ENCODE results near the gene HEXIM2. TPM values are rescaled to one million over a fixed set of nuclear protein-coding genes. Genes with fewer than 3 reads are reported as not detected.
A peak's percentile ranks its signal among the peaks of the same experiment; 100 is the strongest.

The HEXIM2 gene
- total RNA-seq, 1 experiment from 2014 or later = 13.5 TPM

- CTCF ChIA-PET = interaction anchor here (0.6 to 6.6 kb wide), 25 partner anchors 9 to 181 kb away, joined by 3 to 157 read pairs (median 5); partner anchors contain the start of genes ACBD4, FMNL1, HEXIM1 and HEXIM2
- ATAC-seq (peak; percentile 96), DNase-seq (ENCODE audit: low read depth, low spot score) (peak; percentile 81)
- no peaks in the 10 kb centered on the region for H4K20me1 ChIP-seq (ENCODE audit: insufficient read depth)
- TF ChIP-seq EGR1 (IDR thresholded peaks at IDR 0.05; ENCODE audit: low read depth) (no peak), JUND (IDR thresholded peaks at IDR 0.05) (no peak), ELF1 (IDR thresholded peaks at IDR 0.05; ENCODE audit: borderline replicate concordance, low read depth) (no peak; the same call in 1 of the 2 replicates), YY1 (IDR thresholded peaks at IDR 0.05; ENCODE audit: extremely low read depth, insufficient replicate concordance, low read depth, low read length) (peak; percentile 15), MAX (IDR thresholded peaks at IDR 0.05) (no peak), FOSL1 (IDR thresholded peaks at IDR 0.05; ENCODE audit: low read depth) (no peak), RAD21 (IDR thresholded peaks at IDR 0.05; ENCODE audit: low read depth) (peak; percentile 100), SRF (IDR thresholded peaks at IDR 0.05; ENCODE audit: low read depth) (no peak), CTCF (IDR thresholded peaks at IDR 0.05 in 2 of 3, conservative IDR thresholded peaks at IDR 0.05 in 1 of 3; ENCODE audit: borderline replicate concordance in 1 of 3, insufficient read depth in 1 of 3, low read depth in 2 of 3, low read length in 2 of 3) (peak; percentile 98 to 99 (median 99)), POLR2AphosphoS5 (IDR thresholded peaks at IDR 0.05; ENCODE audit: low read depth, low read length) (peak; percentile 69), POLR2A (IDR thresholded peaks at IDR 0.05; ENCODE audit: borderline replicate concordance, extremely low read depth, insufficient read depth, insufficient read length) (no peak), CEBPB (IDR thresholded peaks at IDR 0.05; ENCODE audit: low read depth) (no peak)
- H3K4me3 ChIP-seq (replicated peaks in 1 of 2; ENCODE audit: low read depth in 1 of 2, low read length in 2 of 2) = no peak overlapping the region
- no peaks in the 10 kb centered on the region for H3K9me3 ChIP-seq (ENCODE audit: control insufficient read depth in 1 of 2, insufficient read depth in 1 of 2, low read depth in 1 of 2, low read length in 2 of 2)
- H3K79me2 ChIP-seq (ENCODE audit: insufficient read depth, low read length) = no peaks in the 10 kb centered on the region
- peaks cover 12 to 31% of the 10 kb centered on the region in 2 experiments; a peak in 3 of 4 replicates for H3K4me1 ChIP-seq (ENCODE audit: control insufficient read depth in 1 of 2, insufficient read depth in 2 of 2, low read length in 2 of 2)
- no peaks in the 10 kb centered on the region for H3K9me2 ChIP-seq (ENCODE audit: insufficient read depth)
- no peaks in the 10 kb centered on the region for H3K36me3 ChIP-seq (ENCODE audit: control insufficient read depth in 1 of 2, insufficient read depth in 2 of 2, low read length in 2 of 2)
- POLR2A ChIA-PET = interaction anchor here (1.0 to 3.7 kb wide), 7 partner anchors 22 to 70 kb away, joined by 3 to 141 read pairs (median 6); partner anchors contain the start of genes ACBD4, HEXIM1 and HEXIM2
- H3K4me2 ChIP-seq (ENCODE audit: low read length) = peak overlapping the region; percentile 63
- intact Hi-C loops (cut with micrococcal nuclease) = loop anchor here (1.0 kb wide), 2 partner anchors 49 to 62 kb away; partner anchors contain the start of genes ACBD4 and HEXIM1
- peak overlapping the region; percentile 53 for H3K27ac ChIP-seq (ENCODE audit: low read depth, low read length)
- no peaks in the 10 kb centered on the region for H3K27me3 ChIP-seq (ENCODE audit: insufficient read depth, low read length)
- peak overlapping the region; percentile 36 for H3K9ac ChIP-seq (ENCODE audit: low read length)
- RAD21 ChIA-PET (ENCODE audit: low non-redundant PET in 1 of 2, low total read pairs in 2 of 2, uncharacterized antibody in 2 of 2, unreplicated experiment in 2 of 2) = interaction anchor here (0.6 to 2.9 kb wide), 12 partner anchors 24 to 64 kb away, joined by 3 to 25 read pairs (median 8); partner anchors contain the start of genes ACBD4 (in 2 of the 2) and HEXIM2 (in 2 of the 2)
- BruUV-seq (replicated peaks) = no TSS peak
- peak overlapping the region; percentile 64 for H2AFZ ChIP-seq (ENCODE audit: low read depth, low read length, poor library complexity, severe bottlenecking)
Observed at GRCh38 chr17:45197555-45198334, 36.1 kb downstream of the HEXIM2 start.

Data from HCT116 (cell line).